ENCODE measurements around the gene GPD2. TPM values are rescaled to one million over a fixed set of nuclear protein-coding genes. Genes with fewer than 3 reads are reported as not detected.

GPD2 gene
- total RNA-seq, 1 experiment from 2014 or later, result 58.3 TPM

- Mint-ChIP-seq H3K36me3 (ENCODE audit: insufficient read depth, unreplicated experiment) (peaks cover 9% of the 10 kb centered on the region), H3K9me3 (ENCODE audit: unreplicated experiment) (peaks cover 23% of the 10 kb centered on the region), H3K27me3 (ENCODE audit: insufficient read depth, unreplicated experiment) (no peaks in the 10 kb centered on the region), H3K27ac (ENCODE audit: unreplicated experiment) (no peak overlapping the region), H3K4me3 (ENCODE audit: unreplicated experiment) (no peak overlapping the region), H3K4me1 (ENCODE audit: low read depth, unreplicated experiment) (peaks cover 37% of the 10 kb centered on the region)
- no peaks in the 10 kb centered on the region for H3K36me3 ChIP-seq (ENCODE audit: control insufficient read depth, insufficient read depth, low read length)
- TF ChIP-seq, protein P1, sequence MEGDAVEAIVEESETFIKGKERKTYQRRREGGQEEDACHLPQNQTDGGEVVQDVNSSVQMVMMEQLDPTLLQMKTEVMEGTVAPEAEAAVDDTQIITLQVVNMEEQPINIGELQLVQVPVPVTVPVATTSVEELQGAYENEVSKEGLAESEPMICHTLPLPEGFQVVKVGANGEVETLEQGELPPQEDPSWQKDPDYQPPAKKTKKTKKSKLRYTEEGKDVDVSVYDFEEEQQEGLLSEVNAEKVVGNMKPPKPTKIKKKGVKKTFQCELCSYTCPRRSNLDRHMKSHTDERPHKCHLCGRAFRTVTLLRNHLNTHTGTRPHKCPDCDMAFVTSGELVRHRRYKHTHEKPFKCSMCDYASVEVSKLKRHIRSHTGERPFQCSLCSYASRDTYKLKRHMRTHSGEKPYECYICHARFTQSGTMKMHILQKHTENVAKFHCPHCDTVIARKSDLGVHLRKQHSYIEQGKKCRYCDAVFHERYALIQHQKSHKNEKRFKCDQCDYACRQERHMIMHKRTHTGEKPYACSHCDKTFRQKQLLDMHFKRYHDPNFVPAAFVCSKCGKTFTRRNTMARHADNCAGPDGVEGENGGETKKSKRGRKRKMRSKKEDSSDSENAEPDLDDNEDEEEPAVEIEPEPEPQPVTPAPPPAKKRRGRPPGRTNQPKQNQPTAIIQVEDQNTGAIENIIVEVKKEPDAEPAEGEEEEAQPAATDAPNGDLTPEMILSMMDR (IDR thresholded peaks at IDR 0.05; ENCODE audit: insufficient read depth in 1 of 2, low read depth in 1 of 2, low read length in 1 of 2, severe bottlenecking in 1 of 2, unreplicated experiment in 1 of 2), result no peak
- H3K4me1 ChIP-seq, result peaks cover 23% of the 10 kb centered on the region
- CTCF ChIA-PET, result no interaction called here
- no peaks in the 10 kb centered on the region for H3K27me3 ChIP-seq (replicated peaks; ENCODE audit: control insufficient read depth, insufficient read depth, low read length)
- intact Hi-C loops (cut with micrococcal nuclease; ENCODE audit: unreplicated experiment), result loop anchor here (1.0 kb wide), 1 partner anchor 10 kb away; no protein-coding TSS in a partner anchor
- no TSS peak for BruUV-seq (replicated peaks)
- no peak for DNase-seq
- no peaks in the 10 kb centered on the region for H3K9me3 ChIP-seq
- POLR2A ChIA-PET, result no interaction called here
- no peak overlapping the region for H3K4me3 ChIP-seq (ENCODE audit: low read depth, low read length)
Observed at GRCh38 chr2:156455361-156455975, 19.3 kb downstream of the GPD2 start.

DNA sequence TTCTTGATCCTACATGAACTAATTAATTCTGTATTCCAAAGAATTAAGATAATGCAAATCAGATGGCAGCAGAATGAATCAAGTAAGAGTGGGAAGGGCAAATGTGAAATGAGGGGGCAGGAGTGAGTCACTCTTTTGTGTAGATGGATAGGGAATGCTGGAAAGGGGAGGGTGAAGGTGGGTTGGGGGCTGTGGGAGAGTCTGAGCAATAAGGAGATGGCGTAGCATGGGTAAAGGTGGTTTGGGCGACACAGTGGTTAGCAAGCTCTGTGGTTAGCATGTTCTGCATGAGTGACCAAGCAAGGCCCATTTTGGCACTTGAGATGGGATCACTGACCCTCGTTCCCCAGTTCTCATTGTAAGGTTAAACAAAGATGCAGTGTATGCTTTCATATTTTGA lies 20.4 kb downstream of the GPD2 start:
- intact Hi-C loops (cut with micrococcal nuclease; ENCODE audit: unreplicated experiment), result no loop called here
- Histone ChIP-seq H3K4me1 (peaks cover 23% of the 10 kb centered on the region), H3K36me3 (ENCODE audit: control insufficient read depth, insufficient read depth, low read length) (no peaks in the 10 kb centered on the region), H3K9me3 (no peaks in the 10 kb centered on the region), H3K4me3 (ENCODE audit: low read depth, low read length) (no peak overlapping the region), H3K27me3 (replicated peaks; ENCODE audit: control insufficient read depth, insufficient read depth, low read length) (no peaks in the 10 kb centered on the region)
- TF ChIP-seq, protein P1 (IDR thresholded peaks at IDR 0.05; ENCODE audit: insufficient read depth in 1 of 2, low read depth in 1 of 2, low read length in 1 of 2, severe bottlenecking in 1 of 2, unreplicated experiment in 1 of 2), result no peak
- Mint-ChIP-seq H3K4me1 (ENCODE audit: low read depth, unreplicated experiment) (peaks cover 43% of the 10 kb centered on the region), H3K27ac (ENCODE audit: unreplicated experiment) (peak overlapping the region; percentile 8), H3K9me3 (ENCODE audit: unreplicated experiment) (peaks cover 22% of the 10 kb centered on the region), H3K27me3 (ENCODE audit: insufficient read depth, unreplicated experiment) (no peaks in the 10 kb centered on the region), H3K4me3 (ENCODE audit: unreplicated experiment) (no peak overlapping the region), H3K36me3 (ENCODE audit: insufficient read depth, unreplicated experiment) (peaks cover 8% of the 10 kb centered on the region)
- no peak for DNase-seq
- no TSS peak for BruUV-seq (replicated peaks)
- ChIA-PET CTCF (no interaction called here), POLR2A (no interaction called here)

DNA sequence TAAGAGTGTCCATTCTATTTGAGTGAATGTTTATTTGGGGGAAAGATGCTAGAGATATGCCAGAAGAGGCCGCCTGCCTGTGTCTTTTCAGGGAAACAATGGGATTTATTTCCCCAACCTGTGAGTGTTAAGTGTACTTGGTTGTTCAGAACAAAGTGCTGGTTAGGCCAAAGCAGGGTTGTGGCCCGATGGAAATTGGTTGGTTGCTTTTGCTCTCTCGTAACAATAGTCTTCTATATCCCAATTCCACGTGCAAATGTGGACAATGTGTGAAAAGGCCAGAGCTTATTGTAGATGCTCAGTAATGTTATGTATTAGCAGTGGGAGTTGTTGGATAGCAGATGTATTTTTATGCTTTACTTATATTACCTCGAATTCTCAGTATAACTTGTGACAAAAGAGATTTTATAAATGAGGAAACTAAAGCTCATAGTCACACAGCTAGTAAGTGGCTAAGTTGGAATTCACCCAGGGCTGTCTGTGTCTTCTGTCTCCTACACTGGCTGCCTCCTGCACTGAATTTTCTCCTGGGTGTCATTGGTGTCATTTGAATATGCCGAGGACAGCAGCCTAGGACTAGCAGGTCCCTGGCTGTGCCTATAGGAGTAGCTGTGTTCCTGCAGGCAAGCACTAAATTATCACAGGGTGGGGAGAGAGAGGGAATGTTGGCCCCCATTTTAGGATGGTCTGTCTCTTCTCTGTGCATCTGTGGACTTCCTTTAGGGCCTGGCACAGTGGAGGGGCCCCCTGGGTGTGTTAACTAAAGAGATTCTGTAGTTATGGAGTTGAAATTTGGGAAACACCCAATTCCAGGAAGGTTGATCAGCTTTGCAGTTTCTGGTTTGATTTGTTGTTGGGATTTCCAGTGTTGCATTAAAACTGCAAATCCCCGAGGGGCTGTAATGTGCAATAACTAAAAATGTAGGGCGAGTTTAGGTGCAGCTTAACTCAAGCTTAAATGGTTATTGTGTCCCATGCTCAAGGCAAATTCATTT lies 21.6 kb downstream of the GPD2 start:
- no peaks in the 10 kb centered on the region for H3K36me3 ChIP-seq (ENCODE audit: control insufficient read depth, insufficient read depth, low read length)
- Mint-ChIP-seq H3K27ac (ENCODE audit: unreplicated experiment) (no peak overlapping the region), H3K36me3 (ENCODE audit: insufficient read depth, unreplicated experiment) (peaks cover 8% of the 10 kb centered on the region), H3K27me3 (ENCODE audit: insufficient read depth, unreplicated experiment) (no peaks in the 10 kb centered on the region), H3K4me1 (ENCODE audit: low read depth, unreplicated experiment) (peaks cover 42% of the 10 kb centered on the region), H3K4me3 (ENCODE audit: unreplicated experiment) (no peak overlapping the region), H3K9me3 (ENCODE audit: unreplicated experiment) (peaks cover 14% of the 10 kb centered on the region)
- intact Hi-C loops (cut with micrococcal nuclease; ENCODE audit: unreplicated experiment), result no loop called here
- H3K4me1 ChIP-seq, result peaks cover 27% of the 10 kb centered on the region
- POLR2A ChIA-PET, result no interaction called here
- CTCF ChIA-PET, result no interaction called here
- no peak overlapping the region for H3K4me3 ChIP-seq (ENCODE audit: low read depth, low read length)
- no peak for DNase-seq
- H3K27me3 ChIP-seq (replicated peaks; ENCODE audit: control insufficient read depth, insufficient read depth, low read length), result no peaks in the 10 kb centered on the region
- no TSS peak for BruUV-seq (replicated peaks)
- TF ChIP-seq, protein P1 (IDR thresholded peaks at IDR 0.05; ENCODE audit: insufficient read depth in 1 of 2, low read depth in 1 of 2, low read length in 1 of 2, severe bottlenecking in 1 of 2, unreplicated experiment in 1 of 2), result no peak
- no peaks in the 10 kb centered on the region for H3K9me3 ChIP-seq

Data from Caco-2 (cell line).